Natural killer cell (primary cell): ENCODE results near the gene LGR6. TPM values are rescaled to one million over a fixed set of nuclear protein-coding genes. Genes with fewer than 3 reads are reported as not detected.

ENCODE experiments used
- ATAC-seq, 3 donors: fragments of 150-1000 bp in 2 of 3; fragments of 200-7000 bp in 1 of 3; cut with Tn5 transposase; 1 replicate in 1 of 3; 2 replicates in 2 of 3; pipeline ENCODE4 v1.10.0; 2021; ENCODE audit warnings: mild to moderate bottlenecking in 2 of 3, moderate library complexity in 2 of 3
- DNase-seq, 2 donors: peaks; one replicate each; pipeline versions ENCODE4 v3.0.0 to v3.0.0-alpha.2; 2013 to 2021; ENCODE audit warnings: mixed read lengths in 1 of 2
- H3K27ac ChIP-seq: one replicate; pipeline ENCODE4 v1.5.1; 2013; ENCODE audit warnings: mild to moderate bottlenecking, low read length
- H3K27me3 ChIP-seq: one replicate; pipeline ENCODE4 v1.6.1; 2013; ENCODE audit warnings: low read length; ENCODE audit not compliant: control insufficient read depth, insufficient read depth
- H3K36me3 ChIP-seq: one replicate; pipeline ENCODE4 v1.6.1; 2013; ENCODE audit warnings: low read length; ENCODE audit not compliant: control insufficient read depth, insufficient read depth
- H3K4me1 ChIP-seq: one replicate; pipeline ENCODE4 v1.6.1; 2013; ENCODE audit warnings: low read length; ENCODE audit not compliant: control insufficient read depth, insufficient read depth
- H3K4me3 ChIP-seq: one replicate; pipeline ENCODE4 v1.5.1; 2013; ENCODE audit warnings: low read length
- H3K9me3 ChIP-seq: one replicate; pipeline ENCODE4 v1.6.1; 2013; ENCODE audit warnings: low read length; ENCODE audit not compliant: control insufficient read depth, insufficient read depth
- H3K27ac Mint-ChIP-seq, 2 donors: one replicate each; pipeline ENCODE4 v1.8.0; 2022; ENCODE audit warnings: mild to moderate bottlenecking in 2 of 2, mixed read lengths in 2 of 2, moderate library complexity in 1 of 2
- H3K27me3 Mint-ChIP-seq, 2 donors: one replicate each; pipeline ENCODE4 v1.8.0; 2022; ENCODE audit warnings: low read depth in 2 of 2, mixed read lengths in 2 of 2
- H3K36me3 Mint-ChIP-seq: one replicate; pipeline ENCODE4 v1.8.0; 2022; ENCODE audit warnings: mixed read lengths
- H3K4me1 Mint-ChIP-seq, 2 donors: one replicate each; pipeline ENCODE4 v1.8.0; 2022; ENCODE audit warnings: mixed read lengths in 2 of 2
- H3K4me3 Mint-ChIP-seq: one replicate; pipeline ENCODE4 v1.8.0; 2022; ENCODE audit warnings: mild to moderate bottlenecking, moderate library complexity, mixed read lengths
- H3K9me3 Mint-ChIP-seq, 2 donors: one replicate each; pipeline ENCODE4 v1.8.0; 2022; ENCODE audit warnings: mixed read lengths in 2 of 2
- CTCF ChIP-seq: fragments of 200-600 bp; IDR thresholded peaks from one replicate; pipeline ENCODE4 v1.8.0; 2022; ENCODE audit warnings: antibody characterized with exemption
- WGBS: methylation state at CpG from one replicate; pipeline ENCODE4 v1.1.7; 2013; ENCODE audit warnings: missing lambda C conversion rate; ENCODE audit not compliant: insufficient coverage; 5-methylcytosine and 5-hydroxymethylcytosine counted together
- intact Hi-C: fragments of 100-400 bp; cut with micrococcal nuclease; formaldehyde crosslinking; loops from one replicate; pipeline ENCODE4 v1.14.2; 2022
- total RNA-seq, 4 donors: library from RNA; stranded (reverse); fragments of 120-200 nt in 1 of 4; gene quantifications; one replicate each; pipeline versions ENCODE4 v1.2.3 to v1.2.4, GENCODE V29; 2013 to 2022

Gene LGR6
- total RNA-seq, 3 donors from 2014 or later (not counting 1 experiment from before 2014, with no cell fraction given) = 58.3 to 65.2 (median 60.9) TPM

GRCh38 chr1:202198366-202198724, 4.7 kb downstream of the LGR6 start:
- H3K4me3 Mint-ChIP-seq = peak overlapping the region; percentile 45
- ATAC-seq = no peak

GRCh38 chr1:202199040-202199889, 5.7 kb downstream of the LGR6 start:
- H3K4me3 Mint-ChIP-seq = peak overlapping the region; percentile 49
- ATAC-seq (no peak), DNase-seq (no peak)
- H3K36me3 ChIP-seq = no peaks in the 10 kb centered on the region
- no peak overlapping the region for H3K4me3 ChIP-seq
- no peaks in the 10 kb centered on the region for H3K9me3 Mint-ChIP-seq
- H3K27me3 ChIP-seq = peaks cover 1% of the 10 kb centered on the region
- H3K27ac ChIP-seq = peak overlapping the region; percentile 79
- peaks cover 94% of the 10 kb centered on the region for H3K4me1 ChIP-seq
- 10% methylated on average over 15 of the region's 16 CpGs for WGBS
- no peak for TF ChIP-seq CTCF
- H3K4me1 Mint-ChIP-seq = peaks cover 60 to 88% of the 10 kb centered on the region in 2 donors
- peaks cover 0 to 10% of the 10 kb centered on the region in 2 donors for H3K27me3 Mint-ChIP-seq
- no peaks in the 10 kb centered on the region for H3K36me3 Mint-ChIP-seq
- no peak overlapping the region for H3K27ac Mint-ChIP-seq
- H3K9me3 ChIP-seq = no peaks in the 10 kb centered on the region
- intact Hi-C loops = loop anchor here (5.0 kb wide), 1 partner anchor 37 kb away; the partner anchor contains the start of gene PTPN7

More at GRCh38 chr1:202198366-202198724, 4.7 kb downstream of the LGR6 start:
- H3K27me3 ChIP-seq = peaks cover 6% of the 10 kb centered on the region
- Mint-ChIP-seq H3K36me3 (no peaks in the 10 kb centered on the region), H3K4me1 (peaks cover 65 to 95% of the 10 kb centered on the region in 2 donors), H3K27me3 (peaks cover 0 to 15% of the 10 kb centered on the region in 2 donors), H3K9me3 (no peaks in the 10 kb centered on the region), H3K27ac (no peak overlapping the region)
- DNase-seq = no peak
- intact Hi-C loops = loop anchor here (5.0 kb wide), 1 partner anchor 36 kb away; the partner anchor contains the start of gene PTPN7
- no peak for TF ChIP-seq CTCF
- H3K9me3 ChIP-seq = no peaks in the 10 kb centered on the region
- H3K4me1 ChIP-seq = peaks cover 91% of the 10 kb centered on the region
- no peak overlapping the region for H3K4me3 ChIP-seq
- 88% methylated on average over 1 of the region's 1 CpG for WGBS
- H3K36me3 ChIP-seq = no peaks in the 10 kb centered on the region
- H3K27ac ChIP-seq = peak overlapping the region; percentile 79

GRCh38 chr1:202200112-202200548, 6.5 kb downstream of the LGR6 start:
- Histone ChIP-seq H3K27ac (peak overlapping the region; percentile 79), H3K36me3 (no peaks in the 10 kb centered on the region), H3K4me3 (no peak overlapping the region), H3K4me1 (peaks cover 88% of the 10 kb centered on the region), H3K27me3 (no peaks in the 10 kb centered on the region), H3K9me3 (no peaks in the 10 kb centered on the region)
- peaks cover 0 to 3% of the 10 kb centered on the region in 2 donors for H3K27me3 Mint-ChIP-seq
- H3K4me3 Mint-ChIP-seq = peak overlapping the region; percentile 59
- DNase-seq (no peak), ATAC-seq (no peak)
- no peaks in the 10 kb centered on the region for H3K9me3 Mint-ChIP-seq
- intact Hi-C loops = no loop called here
- peaks cover 51 to 79% of the 10 kb centered on the region in 2 donors for H3K4me1 Mint-ChIP-seq
- TF ChIP-seq CTCF = no peak
- H3K36me3 Mint-ChIP-seq = no peaks in the 10 kb centered on the region
- H3K27ac Mint-ChIP-seq = no peak overlapping the region
- 87% methylated on average over 4 of the region's 4 CpGs for WGBS
